Mesendoderm (in vitro differentiated cells): ENCODE results near the gene BTBD19.

Source experiments
- DNase-seq: peaks from one replicate; pipeline ENCODE4 v3.0.0; 2013
- H2AK5ac ChIP-seq: 2 replicates; pipeline ENCODE4 v1.6.1; 2013; ENCODE audit warnings: low read length, inconsistent platforms
- H2BK120ac ChIP-seq: 2 replicates; pipeline ENCODE4 v1.6.1; 2013; ENCODE audit warnings: low read depth, mild to moderate bottlenecking, low read length, moderate library complexity, mixed read lengths
- H2BK15ac ChIP-seq: replicated peaks from 2 replicates; pipeline ENCODE4 v1.6.1; 2013; ENCODE audit warnings: low read depth, mild to moderate bottlenecking, moderate library complexity
- H2BK5ac ChIP-seq: 2 replicates; pipeline ENCODE4 v1.6.1; 2013; ENCODE audit warnings: low read length, inconsistent platforms
- H3K18ac ChIP-seq: 2 replicates; pipeline ENCODE4 v1.6.1; 2013; ENCODE audit warnings: mild to moderate bottlenecking, low read length, mixed read lengths
- H3K23ac ChIP-seq: one replicate; pipeline ENCODE4 v1.6.1; 2013; ENCODE audit warnings: low read length
- H3K27ac ChIP-seq: 2 replicates; pipeline ENCODE4 v1.5.1; 2013; ENCODE audit warnings: low read depth, mild to moderate bottlenecking, inconsistent platforms, low read length, moderate library complexity
- H3K27me3 ChIP-seq: 2 replicates; pipeline ENCODE4 v1.6.1; 2013; ENCODE audit warnings: low read length, control low read depth, mild to moderate bottlenecking, inconsistent platforms; ENCODE audit not compliant: insufficient read depth, poor library complexity
- H3K36me3 ChIP-seq: 2 replicates; pipeline ENCODE4 v1.6.1; 2013; ENCODE audit warnings: low read length, inconsistent platforms; ENCODE audit not compliant: control insufficient read depth, insufficient read depth
- H3K4ac ChIP-seq: one replicate; pipeline ENCODE4 v1.6.1; 2013; ENCODE audit warnings: low read depth, mild to moderate bottlenecking, low read length, moderate library complexity
- H3K4me1 ChIP-seq: 2 replicates; pipeline ENCODE4 v1.6.1; 2013; ENCODE audit warnings: low read depth, low read length, inconsistent platforms; ENCODE audit not compliant: control insufficient read depth
- H3K4me2 ChIP-seq: 2 replicates; pipeline ENCODE4 v1.6.1; 2013; ENCODE audit warnings: low read length
- H3K4me3 ChIP-seq: 2 replicates; pipeline ENCODE4 v1.5.1; 2013; ENCODE audit warnings: mild to moderate bottlenecking, low read length
- H3K56ac ChIP-seq: one replicate; pipeline ENCODE4 v1.6.1; 2013; ENCODE audit warnings: low read length
- H3K79me1 ChIP-seq: 2 replicates; pipeline ENCODE4 v1.6.1; 2013; ENCODE audit warnings: low read length, inconsistent platforms
- H3K79me2 ChIP-seq: 2 replicates; pipeline ENCODE4 v1.6.1; 2013; ENCODE audit warnings: mild to moderate bottlenecking, low read length; ENCODE audit not compliant: control insufficient read depth, insufficient read depth
- H3K9ac ChIP-seq: 2 replicates; pipeline ENCODE4 v1.6.1; 2013; ENCODE audit warnings: low read length, inconsistent platforms
- H4K5ac ChIP-seq: one replicate; pipeline ENCODE4 v1.6.1; 2013; ENCODE audit warnings: low read length
- H4K8ac ChIP-seq: one replicate; pipeline ENCODE4 v1.6.1; 2013; ENCODE audit warnings: low read depth, mild to moderate bottlenecking, control low read depth, low read length, moderate library complexity
- WGBS: extraction: QIAGEN DNeasy Blood & Tissue Kit; methylation state at CpG from one replicate; pipeline ENCODE4 v1.1.7; 2013; ENCODE audit warnings: low lambda C conversion rate, missing lambda C conversion rate; ENCODE audit not compliant: insufficient coverage; ENCODE audit errors: extremely low coverage; 5-methylcytosine and 5-hydroxymethylcytosine counted together

Gene BTBD19

GRCh38 chr1:44780583-44781121, 27.7 kb upstream of the BTBD19 start:
- Histone ChIP-seq H3K23ac (no peak overlapping the region), H2AK5ac (no peak overlapping the region), H3K4me2 (no peak overlapping the region), H3K79me1 (peaks cover 9% of the 10 kb centered on the region), H3K4ac (no peak overlapping the region), H3K18ac (no peak overlapping the region), H3K4me3 (no peak overlapping the region), H3K56ac (no peak overlapping the region), H2BK15ac (no peak overlapping the region), H2BK5ac (no peak overlapping the region), H3K4me1 (peaks cover 6% of the 10 kb centered on the region), H3K79me2 (peaks cover 26% of the 10 kb centered on the region), H3K9ac (no peak overlapping the region), H3K36me3 (peaks cover 14% of the 10 kb centered on the region), H2BK120ac (no peak overlapping the region), H3K27me3 (no peaks in the 10 kb centered on the region), H3K27ac (no peak overlapping the region), H4K5ac (no peak overlapping the region), H4K8ac (no peak overlapping the region)
- no CpG with 5 or more reads among the region's 14 CpGs for WGBS
- no peak for DNase-seq

- Histone ChIP-seq H2BK120ac (no peak overlapping the region), H2BK15ac (no peak overlapping the region), H2AK5ac (no peak overlapping the region), H3K4me2 (peak overlapping the region; percentile 50), H4K5ac (peak overlapping the region; percentile 93), H3K27me3 (no peaks in the 10 kb centered on the region), H3K79me2 (no peaks in the 10 kb centered on the region), H3K9ac (peak overlapping the region; percentile 74), H3K79me1 (no peaks in the 10 kb centered on the region), H3K56ac (peak overlapping the region; percentile 91), H3K36me3 (no peaks in the 10 kb centered on the region), H3K27ac (no peak overlapping the region), H2BK5ac (peak overlapping the region; percentile 26), H3K18ac (peak overlapping the region; percentile 25), H3K23ac (no peak overlapping the region), H3K4me1 (peaks cover 5% of the 10 kb centered on the region), H3K4me3 (peak overlapping the region; percentile 7), H3K4ac (no peak overlapping the region), H4K8ac (no peak overlapping the region)
- no CpG with 5 or more reads among the region's 8 CpGs for WGBS
- DNase-seq, result no peak
Observed at GRCh38 chr1:44783697-44784093, 24.6 kb upstream of the BTBD19 start.

- DNase-seq, result peak; percentile 63
- Histone ChIP-seq H3K56ac (peak overlapping the region; percentile 91), H3K79me2 (no peaks in the 10 kb centered on the region), H3K9ac (peak overlapping the region; percentile 74), H4K5ac (peak overlapping the region; percentile 93), H4K8ac (no peak overlapping the region), H3K27ac (no peak overlapping the region), H3K79me1 (no peaks in the 10 kb centered on the region), H3K23ac (peak overlapping the region; percentile 90), H3K4me3 (peak overlapping the region; percentile 7), H2BK15ac (no peak overlapping the region), H2BK120ac (no peak overlapping the region), H3K4ac (peak overlapping the region; percentile 46), H3K27me3 (no peaks in the 10 kb centered on the region), H2AK5ac (no peak overlapping the region), H2BK5ac (peak overlapping the region; percentile 26), H3K4me1 (peaks cover 5% of the 10 kb centered on the region), H3K4me2 (peak overlapping the region; percentile 50), H3K18ac (peak overlapping the region; percentile 25), H3K36me3 (no peaks in the 10 kb centered on the region)
- no CpG with 5 or more reads among the region's 71 CpGs for WGBS
Observed at GRCh38 chr1:44784094-44785028, 24.0 kb upstream of the BTBD19 start.

- H3K4ac ChIP-seq, result no peak overlapping the region
- H2AK5ac ChIP-seq, result no peak overlapping the region
- no peak overlapping the region for H3K27ac ChIP-seq
- H4K5ac ChIP-seq, result no peak overlapping the region
- DNase-seq, result no peak
- peaks cover 5% of the 10 kb centered on the region for H3K4me1 ChIP-seq
- no peak overlapping the region for H4K8ac ChIP-seq
- H2BK5ac ChIP-seq, result no peak overlapping the region
- H2BK15ac ChIP-seq, result no peak overlapping the region
- no peaks in the 10 kb centered on the region for H3K36me3 ChIP-seq
- H2BK120ac ChIP-seq, result no peak overlapping the region
- no peak overlapping the region for H3K18ac ChIP-seq
- no peaks in the 10 kb centered on the region for H3K79me2 ChIP-seq
- no peak overlapping the region for H3K23ac ChIP-seq
- H3K79me1 ChIP-seq, result no peaks in the 10 kb centered on the region
- no peak overlapping the region for H3K56ac ChIP-seq
- no peak overlapping the region for H3K4me2 ChIP-seq
- no CpG with 5 or more reads among the region's 6 CpGs for WGBS
- H3K4me3 ChIP-seq, result no peak overlapping the region
- no peaks in the 10 kb centered on the region for H3K27me3 ChIP-seq
- no peak overlapping the region for H3K9ac ChIP-seq
Observed at GRCh38 chr1:44785029-44785380, 23.3 kb upstream of the BTBD19 start.

GRCh38 chr1:44785501-44786137, 22.7 kb upstream of the BTBD19 start:
- H3K4ac ChIP-seq, result no peak overlapping the region
- peaks cover 5% of the 10 kb centered on the region for H3K4me1 ChIP-seq
- no peak overlapping the region for H3K23ac ChIP-seq
- no peak overlapping the region for H2BK5ac ChIP-seq
- H3K4me3 ChIP-seq, result no peak overlapping the region
- H3K36me3 ChIP-seq, result no peaks in the 10 kb centered on the region
- no peak overlapping the region for H3K18ac ChIP-seq
- no peaks in the 10 kb centered on the region for H3K79me1 ChIP-seq
- H3K9ac ChIP-seq, result peak overlapping the region; percentile 48
- H4K5ac ChIP-seq, result no peak overlapping the region
- WGBS, result no CpG with 5 or more reads among the region's 11 CpGs
- no peak overlapping the region for H2BK15ac ChIP-seq
- DNase-seq, result no peak
- H3K79me2 ChIP-seq, result no peaks in the 10 kb centered on the region
- H4K8ac ChIP-seq, result no peak overlapping the region
- peak overlapping the region; percentile 68 for H3K56ac ChIP-seq
- no peaks in the 10 kb centered on the region for H3K27me3 ChIP-seq
- no peak overlapping the region for H3K27ac ChIP-seq
- H3K4me2 ChIP-seq, result no peak overlapping the region
- H2BK120ac ChIP-seq, result no peak overlapping the region
- no peak overlapping the region for H2AK5ac ChIP-seq
